ENCODE results near the gene MEOX1.
A peak's percentile ranks its signal among the peaks of the same experiment; 100 is the strongest.
"Not testable (repeated sequence)": the region's sequence is repeated elsewhere in the genome, so short reads cannot be mapped to it uniquely, and the experiment has no call there.

The MEOX1 gene

GRCh38 chr17:43661699-43662412, at the start of gene MEOX1:
MEOX1 (minus strand) TSS chr17:43661922; CDS start chr17:43661534, 388 bp downstream.
- DNase-seq = no peak

GRCh38 chr17:43710101-43710500, 48.4 kb upstream of the MEOX1 start:
- DNase-seq = no peak

DNA sequence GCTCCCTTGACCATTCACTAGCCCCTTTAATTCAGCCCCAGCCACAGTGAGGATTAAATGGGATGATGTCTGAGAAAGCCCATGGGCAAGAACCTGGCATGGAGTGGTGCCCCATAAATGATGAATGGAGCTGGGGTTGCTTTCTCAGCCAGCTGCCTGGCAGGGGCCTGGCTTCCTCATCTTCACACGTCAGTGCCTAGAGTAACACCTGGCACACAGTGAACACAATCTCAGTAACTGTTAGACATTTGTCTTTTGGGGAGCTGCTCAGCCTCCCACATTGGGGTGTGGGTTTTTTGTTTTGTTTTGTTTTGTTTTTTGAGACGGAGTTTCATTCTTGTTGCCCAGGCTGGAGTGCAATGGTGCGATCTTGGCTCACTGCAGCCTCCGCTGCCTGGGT, 47.5 kb upstream of the MEOX1 start:
- DNase-seq = no peak

- DNase-seq = no peak
Observed at GRCh38 chr17:43707184-43707583, 45.5 kb upstream of the MEOX1 start.

GRCh38 chr17:43706235-43706634, 44.5 kb upstream of the MEOX1 start:
- no peak for DNase-seq

- DNase-seq = no peak
Observed at GRCh38 chr17:43703630-43704029, 41.9 kb upstream of the MEOX1 start.

DNA sequence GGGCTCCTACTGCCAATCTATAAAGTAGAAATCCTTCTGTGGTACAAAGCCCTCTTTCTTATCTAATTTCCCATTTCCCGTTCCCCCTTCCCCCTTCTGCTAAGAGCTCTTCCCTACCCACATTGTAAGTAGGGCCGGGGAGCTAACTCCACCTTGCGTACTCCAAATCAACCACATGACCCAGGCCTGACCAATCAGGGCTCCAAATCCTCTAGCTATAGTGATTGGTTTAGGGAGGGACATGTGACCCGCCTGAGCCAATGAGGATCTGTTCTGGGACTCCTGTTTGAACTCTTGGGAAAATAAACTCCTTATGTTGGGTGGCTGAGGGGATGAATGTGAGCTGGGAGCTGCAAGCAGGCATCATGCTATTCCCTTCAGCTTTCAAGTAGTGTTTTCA, 40.9 kb upstream of the MEOX1 start:
- DNase-seq = no peak

DNA sequence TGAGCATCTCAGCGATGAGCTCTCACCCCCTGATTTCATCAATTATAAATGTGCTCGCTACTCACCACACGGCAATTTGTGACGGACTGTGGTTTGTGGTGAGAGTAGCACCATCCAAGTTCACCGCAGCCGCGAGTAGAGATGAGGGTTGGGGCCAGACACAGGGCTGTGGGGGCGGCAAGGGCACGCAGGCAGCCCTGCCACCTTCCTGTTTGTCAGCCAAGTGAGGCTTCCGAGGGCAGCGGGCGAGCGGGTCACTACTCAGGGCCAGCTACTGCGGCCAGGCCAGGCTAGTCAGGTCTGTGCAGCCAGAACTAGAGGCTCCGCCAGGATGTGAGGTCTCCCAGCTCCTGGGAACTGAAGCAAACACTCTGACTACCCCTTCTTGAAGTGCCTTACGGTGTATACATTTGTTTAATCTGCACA, 39.6 kb upstream of the MEOX1 start:
- DNase-seq = no peak

DNA sequence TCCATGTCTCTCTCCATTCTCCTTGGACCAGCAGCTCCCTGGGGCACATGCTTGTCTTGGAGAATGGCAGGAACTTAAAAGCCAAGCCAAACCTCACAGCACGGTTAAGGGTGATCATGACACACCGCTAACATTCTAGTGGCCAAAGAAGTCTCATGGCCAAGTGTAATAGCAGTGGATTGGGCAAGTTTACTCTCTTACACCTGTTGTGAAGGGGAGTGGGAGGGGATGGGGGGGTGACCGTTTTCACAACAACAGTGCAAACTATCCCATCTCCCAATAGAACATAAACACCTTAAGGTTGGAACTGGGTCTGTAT, 37.7 kb upstream of the MEOX1 start:
- no peak for DNase-seq

GRCh38 chr17:43698678-43699437, 37.1 kb upstream of the MEOX1 start:
- no peak for DNase-seq

DNA sequence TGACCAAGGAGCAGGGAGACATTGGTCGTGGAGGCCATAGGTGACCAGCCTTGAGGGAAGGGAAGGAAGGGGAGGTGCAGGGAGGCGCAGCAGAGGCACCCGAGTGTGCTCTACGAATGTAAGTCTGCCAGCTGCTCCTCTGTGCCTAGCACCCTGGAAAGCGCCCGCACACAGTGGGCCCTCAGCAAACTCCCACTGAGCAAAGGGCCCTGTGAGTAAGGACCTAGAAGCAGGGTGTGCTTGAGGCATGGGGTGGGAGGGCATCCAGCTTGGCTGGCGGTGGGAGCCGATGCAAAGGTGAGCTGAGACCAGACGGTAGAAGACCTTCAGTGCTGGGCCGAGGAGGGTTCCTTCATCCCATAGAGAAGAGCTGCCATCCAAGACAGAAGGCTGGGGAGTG, 36.2 kb upstream of the MEOX1 start:
- DNase-seq = no peak

DNA sequence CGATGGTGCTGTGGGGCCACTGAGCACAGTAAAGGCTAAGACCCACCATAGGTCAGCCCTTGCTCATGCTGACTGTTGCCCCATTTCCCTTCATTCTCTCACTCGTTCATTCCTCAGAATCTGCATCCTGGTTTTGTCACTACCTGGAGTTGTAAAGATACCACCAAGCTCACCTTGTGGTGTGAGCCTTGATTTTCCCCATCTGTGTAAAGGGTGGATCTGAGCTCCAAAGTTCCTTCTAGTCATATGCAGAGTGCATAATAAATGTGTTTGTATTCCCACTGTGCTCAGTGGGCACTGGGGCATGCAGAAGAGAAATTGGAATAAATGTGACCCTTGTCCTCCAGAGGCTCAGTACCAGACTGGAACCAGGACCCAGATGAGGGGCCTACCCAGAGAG, 35.2 kb upstream of the MEOX1 start:
- no peak for DNase-seq

GRCh38 chr17:43695970-43696865, 34.5 kb upstream of the MEOX1 start:
- no peak for DNase-seq

DNA sequence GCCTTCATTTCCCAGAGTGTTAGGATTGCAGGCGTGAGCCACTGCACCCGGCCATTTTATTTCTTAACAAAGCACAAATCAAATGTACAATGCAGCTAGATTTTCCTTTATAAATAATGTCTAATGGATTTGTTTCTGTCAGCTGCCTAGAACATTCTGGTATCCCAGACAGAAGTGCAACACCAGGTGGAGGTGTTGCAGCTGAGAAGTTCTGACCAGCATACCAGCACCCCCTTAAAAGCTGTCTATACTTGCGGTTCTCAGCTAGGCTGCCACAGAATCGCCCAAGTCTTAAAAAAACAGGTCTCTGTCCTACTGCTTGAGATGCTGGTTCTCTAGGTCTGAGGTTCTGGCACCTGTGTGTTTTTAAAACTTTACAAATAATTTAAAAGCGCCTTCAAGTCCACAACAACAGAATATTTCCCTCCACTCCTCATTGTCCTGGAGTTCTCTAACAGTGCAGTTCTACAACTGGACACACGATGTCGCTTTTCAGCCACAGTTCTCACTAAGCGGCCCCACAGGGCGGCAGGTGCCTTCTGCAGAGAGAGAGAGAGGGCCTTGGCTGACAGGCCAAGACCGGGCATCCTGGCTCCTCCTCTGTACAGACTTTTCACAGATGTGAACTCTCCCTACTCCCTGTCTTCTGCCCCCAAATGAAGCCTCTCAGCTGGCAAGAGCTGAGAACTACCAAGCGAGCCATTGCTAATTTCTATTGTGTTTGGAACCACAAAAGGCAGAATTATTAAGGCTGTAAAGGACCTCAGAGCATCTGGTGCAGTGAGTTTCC, 32.6 kb upstream of the MEOX1 start:
- DNase-seq = peak; percentile 46 to 68

GRCh38 chr17:43691317-43691693, 29.6 kb upstream of the MEOX1 start:
- DNase-seq = no peak

DNA sequence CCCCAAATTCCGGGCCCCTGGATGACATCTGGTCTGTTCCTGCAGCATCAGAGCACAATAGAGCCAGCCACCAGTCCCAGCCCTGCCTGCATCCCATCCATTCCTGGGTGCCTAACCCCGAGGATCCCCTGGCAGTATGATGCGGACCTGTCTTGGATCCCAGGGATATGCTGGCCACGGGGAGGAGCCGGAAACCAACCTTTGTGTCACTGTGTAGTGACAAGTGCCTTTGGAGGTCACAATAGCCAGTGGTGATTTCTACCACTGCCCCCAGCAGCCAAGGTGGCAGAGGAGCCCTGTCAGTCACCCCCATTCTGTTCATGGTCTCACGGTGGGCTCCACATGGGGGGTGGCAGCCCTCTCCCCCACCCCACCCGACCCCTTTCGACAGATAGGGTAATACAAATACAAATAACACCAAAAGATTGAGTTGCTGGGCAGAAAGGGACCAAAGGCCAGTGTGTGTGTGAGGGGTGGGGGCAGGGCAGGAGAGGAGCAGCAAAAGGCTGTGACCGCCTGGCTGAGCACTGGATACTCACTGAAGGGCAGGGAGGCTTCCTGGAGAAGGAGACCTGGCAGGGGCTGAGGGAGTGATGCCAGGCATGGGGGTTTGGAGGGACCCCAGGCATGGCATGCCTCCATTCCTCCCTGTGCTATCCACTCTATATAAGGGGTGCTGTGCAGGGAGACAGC, 29.0 kb upstream of the MEOX1 start:
- no peak for DNase-seq

DNA sequence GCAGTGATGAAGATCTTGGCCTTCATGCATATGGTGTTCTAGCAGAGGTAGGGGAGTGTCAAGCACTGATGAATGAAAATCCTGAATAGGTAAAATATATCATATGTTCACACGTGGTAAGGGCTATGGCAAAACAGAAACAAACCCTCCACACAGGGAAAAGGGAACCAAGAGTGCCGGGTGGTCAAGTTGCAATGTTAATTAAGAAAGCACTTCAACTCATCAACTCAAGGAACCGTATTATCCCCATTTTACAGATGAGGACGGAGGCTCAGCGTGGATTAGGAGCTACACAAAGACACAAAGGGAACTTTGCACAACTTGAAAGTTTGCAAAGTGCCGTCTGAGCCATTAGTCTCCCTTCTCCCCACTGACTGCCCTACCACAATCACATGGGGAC, 28.1 kb upstream of the MEOX1 start:
- no peak for DNase-seq

DNA sequence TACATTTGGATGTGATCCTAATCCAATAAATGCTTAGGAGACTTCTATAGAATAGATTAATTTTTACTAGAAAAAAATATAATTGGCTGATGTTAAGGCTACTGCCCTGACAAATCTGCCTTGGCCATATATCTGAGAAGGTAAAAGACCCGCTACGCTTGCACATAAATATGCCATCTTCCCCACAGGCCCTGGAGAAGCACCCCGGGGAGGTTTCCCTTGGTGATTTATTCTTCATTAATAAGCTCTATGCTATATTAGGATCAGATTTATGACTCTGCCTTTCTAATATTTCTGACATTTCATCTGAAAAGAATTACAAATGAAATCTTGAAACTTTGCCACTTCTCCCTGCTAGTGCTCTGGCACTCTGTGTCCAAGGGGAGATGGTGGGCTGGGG, 27.4 kb upstream of the MEOX1 start:
- DNase-seq = no peak

DNA sequence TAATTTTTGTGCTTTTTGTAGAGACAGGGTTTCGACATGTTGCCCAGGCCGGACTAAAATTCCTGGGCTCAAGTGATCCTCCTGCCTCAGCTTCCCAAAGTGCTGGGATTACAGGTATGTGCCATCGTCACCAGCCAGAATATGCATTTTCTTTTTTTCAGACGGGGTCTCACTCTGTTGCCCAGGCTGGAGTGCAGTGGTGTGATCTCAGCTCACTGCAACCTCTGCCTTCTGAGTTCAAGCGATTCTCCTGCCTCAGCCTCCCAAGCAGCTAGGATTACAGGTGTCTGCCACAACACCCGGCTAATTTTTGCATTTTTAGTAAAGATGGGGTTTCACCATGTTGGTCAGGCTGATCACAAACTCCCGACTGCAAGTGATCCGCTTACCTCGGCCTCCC, 25.2 kb upstream of the MEOX1 start:
- DNase-seq = not testable (repeated sequence)

- DNase-seq = no peak
Observed at GRCh38 chr17:43683928-43684653, 22.4 kb upstream of the MEOX1 start.

DNA sequence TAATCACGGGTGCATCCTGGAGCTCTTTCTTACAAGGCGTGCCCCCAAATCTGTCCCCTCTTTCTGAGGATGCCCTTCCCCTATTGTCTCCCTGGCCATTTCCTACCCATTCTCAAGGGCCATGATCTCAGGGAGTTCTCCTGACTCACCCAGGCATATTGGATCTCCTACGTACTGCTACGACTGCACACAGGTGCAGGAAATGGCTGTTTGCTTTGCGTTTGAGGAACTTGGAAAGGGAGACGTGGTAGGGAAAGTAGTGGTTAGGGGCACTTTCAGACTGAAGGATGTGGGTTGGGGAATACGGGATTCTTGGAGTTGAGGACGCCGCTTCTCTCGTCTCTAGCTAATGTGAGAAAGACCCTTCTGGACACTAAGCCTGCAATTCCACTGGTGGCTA, 18.7 kb upstream of the MEOX1 start:
- DNase-seq = no peak

GRCh38 chr17:43679911-43680310, 18.2 kb upstream of the MEOX1 start:
- no peak for DNase-seq
